Caco-2 (cell line): ENCODE measurements around the gene ITPRIPL1. TPM values are rescaled to one million over a fixed set of nuclear protein-coding genes. Genes with fewer than 3 reads are reported as not detected.

Experiments used
- BruUV-seq: library from RNA; stranded (reverse); fragments of 400-500 nt; replicated peaks from 2 replicates; lab custom pipeline; 2021; lab: Mats Ljungman, UMichigan
- CTCF ChIA-PET: fragments of 300-600 bp; sonication (Branson Sonifier 250); formaldehyde crosslinking; loops from one replicate; lab custom pipeline; 2022; ENCODE audit warnings: antibody characterized with exemption; lab: Charles Lee
- POLR2A ChIA-PET: fragments of 300-600 bp; sonication (Branson Sonifier 250); formaldehyde crosslinking; loops from one replicate; lab custom pipeline; 2022; ENCODE audit warnings: antibody characterized with exemption; lab: Charles Lee
- DNase-seq, 2 experiments: peaks; one replicate each; pipeline versions ENCODE4 v3.0.0 to v3.0.0-alpha.2; 2020 to 2022
- H3K27me3 ChIP-seq: replicated peaks from 2 replicates; pipeline ENCODE4 v1.6.0; 2011; ENCODE audit warnings: low read length; ENCODE audit not compliant: control insufficient read depth, insufficient read depth
- H3K36me3 ChIP-seq: 2 replicates; pipeline ENCODE4 v1.5.1; 2011; ENCODE audit warnings: low read length; ENCODE audit not compliant: control insufficient read depth, insufficient read depth
- H3K4me1 ChIP-seq: fragments of 250-450 bp; sonication (Bioruptor Pico); 2 replicates; pipeline ENCODE4 v1.5.1; 2020; ENCODE audit warnings: mild to moderate bottlenecking
- H3K4me3 ChIP-seq: 2 replicates; pipeline ENCODE4 v1.5.1; 2011; ENCODE audit warnings: low read depth, mild to moderate bottlenecking, control low read depth, low read length
- H3K9me3 ChIP-seq: fragments of 250-450 bp; sonication (Bioruptor Pico); 2 replicates; pipeline ENCODE4 v1.5.1; 2020; ENCODE audit warnings: mild to moderate bottlenecking, moderate library complexity
- H3K27ac Mint-ChIP-seq: one replicate; pipeline ENCODE4 v1.8.0; 2022; ENCODE audit warnings: mixed read lengths; ENCODE audit not compliant: unreplicated experiment
- H3K27me3 Mint-ChIP-seq: one replicate; pipeline ENCODE4 v1.8.0; 2022; ENCODE audit warnings: mixed read lengths; ENCODE audit not compliant: insufficient read depth, unreplicated experiment
- H3K36me3 Mint-ChIP-seq: one replicate; pipeline ENCODE4 v1.8.0; 2022; ENCODE audit warnings: mild to moderate bottlenecking, mixed read lengths; ENCODE audit not compliant: insufficient read depth, unreplicated experiment
- H3K4me1 Mint-ChIP-seq: one replicate; pipeline ENCODE4 v1.8.0; 2022; ENCODE audit warnings: low read depth, mixed read lengths; ENCODE audit not compliant: unreplicated experiment
- H3K4me3 Mint-ChIP-seq: one replicate; pipeline ENCODE4 v1.8.0; 2022; ENCODE audit warnings: mild to moderate bottlenecking, moderate library complexity, mixed read lengths; ENCODE audit not compliant: unreplicated experiment
- H3K9me3 Mint-ChIP-seq: one replicate; pipeline ENCODE4 v1.8.0; 2022; ENCODE audit warnings: mixed read lengths; ENCODE audit not compliant: unreplicated experiment
- intact Hi-C: fragments of 100-400 bp; cut with micrococcal nuclease; formaldehyde crosslinking; loops from one replicate; pipeline ENCODE4 v1.10.0; 2022; ENCODE audit not compliant: unreplicated experiment
- total RNA-seq: library from RNA; stranded (reverse); gene quantifications from 2 replicates; pipeline ENCODE4 v1.2.3, GENCODE V29; 2022
- TF ChIP-seq, protein P1 (sequence below), 2 experiments: fragments of 200-600 bp in 1 of 2; IDR thresholded peaks; 1 replicate in 1 of 2; 2 replicates in 1 of 2; pipeline versions ENCODE4 v1.5.1 to v1.8.0; 2011 to 2022; ENCODE audit warnings: antibody characterized with exemption in 1 of 2, control low read depth in 1 of 2, inconsistent platforms in 1 of 2, low read depth in 1 of 2, low read length in 1 of 2, mild to moderate bottlenecking in 1 of 2, moderate library complexity in 1 of 2; ENCODE audit not compliant: insufficient read depth in 1 of 2, severe bottlenecking in 1 of 2, unreplicated experiment in 1 of 2

Gene ITPRIPL1
- total RNA-seq, 1 experiment from 2014 or later, result 1.9 TPM

DNA sequence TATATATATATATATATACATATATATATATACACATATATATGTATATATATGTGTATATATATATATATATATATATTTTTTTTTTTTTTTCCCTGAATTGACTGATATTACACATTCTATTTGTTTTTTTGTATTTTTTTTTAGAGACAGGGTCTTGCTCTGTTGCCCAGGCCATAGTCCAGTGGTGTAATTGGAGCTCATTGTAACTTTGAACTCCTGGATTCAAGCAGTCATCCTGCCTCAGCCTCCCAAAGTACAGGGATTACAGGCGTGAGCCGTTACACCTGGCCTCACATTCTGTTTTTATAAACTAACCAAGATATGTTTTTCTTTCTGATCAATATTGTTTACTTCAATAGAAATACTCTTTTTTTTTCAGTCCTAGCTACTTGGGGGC lies 36.6 kb downstream of the ITPRIPL1 start:
- DNase-seq, result no peak
- BruUV-seq, result no TSS peak
- no peak overlapping the region for H3K4me3 ChIP-seq
- POLR2A ChIA-PET, result no interaction called here
- Mint-ChIP-seq H3K9me3 (no peaks in the 10 kb centered on the region), H3K36me3 (peaks cover 64% of the 10 kb centered on the region), H3K4me1 (no peaks in the 10 kb centered on the region), H3K27ac (no peak overlapping the region), H3K4me3 (no peak overlapping the region), H3K27me3 (no peaks in the 10 kb centered on the region)
- CTCF ChIA-PET, result no interaction called here
- H3K27me3 ChIP-seq, result no peaks in the 10 kb centered on the region
- intact Hi-C loops, result no loop called here
- no peaks in the 10 kb centered on the region for H3K4me1 ChIP-seq
- TF ChIP-seq, protein P1, sequence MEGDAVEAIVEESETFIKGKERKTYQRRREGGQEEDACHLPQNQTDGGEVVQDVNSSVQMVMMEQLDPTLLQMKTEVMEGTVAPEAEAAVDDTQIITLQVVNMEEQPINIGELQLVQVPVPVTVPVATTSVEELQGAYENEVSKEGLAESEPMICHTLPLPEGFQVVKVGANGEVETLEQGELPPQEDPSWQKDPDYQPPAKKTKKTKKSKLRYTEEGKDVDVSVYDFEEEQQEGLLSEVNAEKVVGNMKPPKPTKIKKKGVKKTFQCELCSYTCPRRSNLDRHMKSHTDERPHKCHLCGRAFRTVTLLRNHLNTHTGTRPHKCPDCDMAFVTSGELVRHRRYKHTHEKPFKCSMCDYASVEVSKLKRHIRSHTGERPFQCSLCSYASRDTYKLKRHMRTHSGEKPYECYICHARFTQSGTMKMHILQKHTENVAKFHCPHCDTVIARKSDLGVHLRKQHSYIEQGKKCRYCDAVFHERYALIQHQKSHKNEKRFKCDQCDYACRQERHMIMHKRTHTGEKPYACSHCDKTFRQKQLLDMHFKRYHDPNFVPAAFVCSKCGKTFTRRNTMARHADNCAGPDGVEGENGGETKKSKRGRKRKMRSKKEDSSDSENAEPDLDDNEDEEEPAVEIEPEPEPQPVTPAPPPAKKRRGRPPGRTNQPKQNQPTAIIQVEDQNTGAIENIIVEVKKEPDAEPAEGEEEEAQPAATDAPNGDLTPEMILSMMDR (IDR thresholded peaks at IDR 0.05; ENCODE audit: insufficient read depth in 1 of 2, low read depth in 1 of 2, low read length in 1 of 2, severe bottlenecking in 1 of 2, unreplicated experiment in 1 of 2), result no peak
- no peaks in the 10 kb centered on the region for H3K9me3 ChIP-seq
- H3K36me3 ChIP-seq, result no peaks in the 10 kb centered on the region; the same call in 1 of the 2 replicates

DNA sequence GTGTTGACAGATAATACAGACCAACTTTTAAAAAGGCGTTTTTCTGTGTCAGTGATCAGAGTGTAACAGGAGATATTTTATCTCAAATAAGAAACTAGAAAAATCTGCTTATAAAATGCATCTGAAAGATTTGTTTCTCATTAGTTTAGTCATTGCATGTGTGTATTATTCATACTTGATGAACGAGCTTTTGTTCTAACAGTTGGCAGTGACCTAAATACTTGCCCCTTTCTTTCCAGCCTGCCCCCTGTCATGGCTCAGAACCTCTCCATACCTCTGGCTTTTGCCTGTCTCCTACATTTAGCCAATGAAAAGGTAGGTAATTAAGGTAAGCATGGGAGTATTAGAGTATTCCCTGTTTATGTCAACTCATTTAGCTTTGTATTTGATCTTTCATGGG lies 44.1 kb downstream of the ITPRIPL1 start:
- H3K9me3 ChIP-seq, result no peaks in the 10 kb centered on the region
- no TSS peak for BruUV-seq
- POLR2A ChIA-PET, result no interaction called here
- Mint-ChIP-seq H3K4me3 (no peak overlapping the region), H3K27me3 (no peaks in the 10 kb centered on the region), H3K9me3 (no peaks in the 10 kb centered on the region), H3K36me3 (peaks cover 44% of the 10 kb centered on the region), H3K27ac (no peak overlapping the region), H3K4me1 (no peaks in the 10 kb centered on the region)
- no peaks in the 10 kb centered on the region; the same call in 1 of the 2 replicates for H3K36me3 ChIP-seq
- TF ChIP-seq, protein P1 (IDR thresholded peaks at IDR 0.05; ENCODE audit: insufficient read depth in 1 of 2, low read depth in 1 of 2, low read length in 1 of 2, severe bottlenecking in 1 of 2, unreplicated experiment in 1 of 2), result no peak
- H3K4me1 ChIP-seq, result no peaks in the 10 kb centered on the region
- no peak overlapping the region for H3K4me3 ChIP-seq
- intact Hi-C loops, result no loop called here
- no peaks in the 10 kb centered on the region for H3K27me3 ChIP-seq
- no peak for DNase-seq
- CTCF ChIA-PET, result no interaction called here

DNA sequence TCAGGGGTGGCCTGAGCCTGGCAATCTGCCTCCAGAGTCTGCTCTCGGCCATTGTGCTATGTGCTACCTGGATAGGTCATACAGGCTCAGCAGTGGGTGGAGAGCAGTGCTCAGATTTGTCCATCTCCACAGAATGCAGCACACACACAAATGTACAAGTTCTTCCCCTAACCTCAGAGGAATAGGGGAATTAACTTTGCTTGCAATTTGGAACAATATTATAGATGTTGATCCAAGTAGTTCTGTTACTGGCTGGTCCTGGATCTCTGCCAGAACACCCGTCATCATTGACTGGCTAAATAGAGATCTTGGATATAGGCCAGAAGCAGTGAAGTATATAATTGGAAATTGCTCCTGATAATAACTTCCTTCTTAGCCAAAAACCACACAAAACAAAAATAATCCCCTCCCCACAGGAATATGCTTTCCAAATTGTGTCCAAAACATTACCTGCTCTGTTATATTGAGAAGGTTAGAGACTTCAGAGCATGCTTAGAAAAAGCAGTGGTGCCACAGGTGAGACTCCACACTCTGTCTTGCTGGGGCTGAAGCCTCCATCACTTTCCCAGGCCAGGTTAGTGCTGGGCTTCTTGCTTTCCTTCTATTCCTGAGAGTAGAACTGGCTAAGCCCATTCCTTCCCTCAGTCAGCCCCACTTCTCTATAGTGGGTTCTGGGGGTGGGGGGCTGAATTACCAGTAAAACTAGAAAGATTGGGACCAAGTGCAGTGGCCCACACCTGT lies 49.3 kb downstream of the ITPRIPL1 start:
- no TSS peak for BruUV-seq
- H3K36me3 Mint-ChIP-seq, result peaks cover 26% of the 10 kb centered on the region
- peaks cover 26% of the 10 kb centered on the region for H3K9me3 Mint-ChIP-seq
- no peak overlapping the region for H3K4me3 ChIP-seq
- TF ChIP-seq, protein P1 (IDR thresholded peaks at IDR 0.05; ENCODE audit: insufficient read depth in 1 of 2, low read depth in 1 of 2, low read length in 1 of 2, severe bottlenecking in 1 of 2, unreplicated experiment in 1 of 2), result no peak
- no peak overlapping the region for H3K4me3 Mint-ChIP-seq
- POLR2A ChIA-PET, result no interaction called here
- intact Hi-C loops, result no loop called here
- no peaks in the 10 kb centered on the region for H3K4me1 Mint-ChIP-seq
- DNase-seq, result no peak
- CTCF ChIA-PET, result no interaction called here
- peaks cover 23% of the 10 kb centered on the region for H3K9me3 ChIP-seq
- H3K27me3 ChIP-seq, result no peaks in the 10 kb centered on the region
- H3K27ac Mint-ChIP-seq, result no peak overlapping the region
- H3K27me3 Mint-ChIP-seq, result no peaks in the 10 kb centered on the region
- H3K36me3 ChIP-seq, result no peaks in the 10 kb centered on the region; the same call in 1 of the 2 replicates
- H3K4me1 ChIP-seq, result no peaks in the 10 kb centered on the region

Other genes starting within 250 kb of the ITPRIPL1 start
- 0.12 and 0.20 TPM in 2 replicates for gene ADRA2B, start 208.7 kb upstream of the ITPRIPL1 start, total RNA-seq
- gene ASTL, start 186.8 kb upstream of the ITPRIPL1 start, total RNA-seq, result 0.23 TPM in 1 of 2 replicates, not detected in the other
- 13.4 and 13.6 TPM in 2 replicates for gene DUSP2, start 179.9 kb upstream of the ITPRIPL1 start, total RNA-seq
- gene STARD7, start 116.5 kb upstream of the ITPRIPL1 start, total RNA-seq, result 214 and 224 TPM in 2 replicates
- gene TMEM127, start 59.3 kb upstream of the ITPRIPL1 start, total RNA-seq, result 43.3 and 49.1 TPM in 2 replicates
- 93.8 and 97.9 TPM in 2 replicates for gene CIAO1, start 59.1 kb upstream of the ITPRIPL1 start, total RNA-seq
- 240 and 259 TPM in 2 replicates for gene SNRNP200, start 19.8 kb upstream of the ITPRIPL1 start, total RNA-seq
- gene NCAPH, start 10.4 kb downstream of the ITPRIPL1 start, total RNA-seq, result 55.2 and 61.3 TPM in 2 replicates
- 3.1 and 4.2 TPM in 2 replicates for gene NEURL3, start 180.0 kb downstream of the ITPRIPL1 start, total RNA-seq
- gene ARID5A, start 211.4 kb downstream of the ITPRIPL1 start, total RNA-seq, result 3.0 and 3.3 TPM in 2 replicates